ENCODE data around the gene XG.

DNA sequence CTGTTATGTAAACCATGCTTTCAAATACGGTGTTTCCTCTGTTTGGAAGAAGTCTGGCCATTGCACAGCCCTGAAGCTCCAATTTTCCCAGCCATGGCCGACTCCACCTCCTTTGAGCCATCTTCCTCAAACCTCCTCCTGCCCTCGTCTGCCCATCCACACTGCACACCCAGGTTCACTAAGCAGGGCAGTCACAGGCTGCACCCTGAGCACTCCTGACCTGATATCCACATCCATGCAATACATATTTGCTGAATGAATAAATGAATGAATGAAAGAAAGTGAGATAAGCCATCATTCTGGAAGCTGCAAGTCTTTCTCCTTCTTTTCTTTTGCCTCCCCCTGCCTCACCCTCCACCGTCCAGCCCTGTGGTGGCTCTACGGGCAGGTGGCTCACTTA lies 22.2 kb downstream of the XG start:
- TF ChIP-seq POLR2A (IDR thresholded peaks at IDR 0.05), result no peak
- TF ChIP-seq, protein P1, sequence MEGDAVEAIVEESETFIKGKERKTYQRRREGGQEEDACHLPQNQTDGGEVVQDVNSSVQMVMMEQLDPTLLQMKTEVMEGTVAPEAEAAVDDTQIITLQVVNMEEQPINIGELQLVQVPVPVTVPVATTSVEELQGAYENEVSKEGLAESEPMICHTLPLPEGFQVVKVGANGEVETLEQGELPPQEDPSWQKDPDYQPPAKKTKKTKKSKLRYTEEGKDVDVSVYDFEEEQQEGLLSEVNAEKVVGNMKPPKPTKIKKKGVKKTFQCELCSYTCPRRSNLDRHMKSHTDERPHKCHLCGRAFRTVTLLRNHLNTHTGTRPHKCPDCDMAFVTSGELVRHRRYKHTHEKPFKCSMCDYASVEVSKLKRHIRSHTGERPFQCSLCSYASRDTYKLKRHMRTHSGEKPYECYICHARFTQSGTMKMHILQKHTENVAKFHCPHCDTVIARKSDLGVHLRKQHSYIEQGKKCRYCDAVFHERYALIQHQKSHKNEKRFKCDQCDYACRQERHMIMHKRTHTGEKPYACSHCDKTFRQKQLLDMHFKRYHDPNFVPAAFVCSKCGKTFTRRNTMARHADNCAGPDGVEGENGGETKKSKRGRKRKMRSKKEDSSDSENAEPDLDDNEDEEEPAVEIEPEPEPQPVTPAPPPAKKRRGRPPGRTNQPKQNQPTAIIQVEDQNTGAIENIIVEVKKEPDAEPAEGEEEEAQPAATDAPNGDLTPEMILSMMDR (IDR thresholded peaks at IDR 0.05), result no peak
